ENCODE measurements around the gene NLE1.

DNA sequence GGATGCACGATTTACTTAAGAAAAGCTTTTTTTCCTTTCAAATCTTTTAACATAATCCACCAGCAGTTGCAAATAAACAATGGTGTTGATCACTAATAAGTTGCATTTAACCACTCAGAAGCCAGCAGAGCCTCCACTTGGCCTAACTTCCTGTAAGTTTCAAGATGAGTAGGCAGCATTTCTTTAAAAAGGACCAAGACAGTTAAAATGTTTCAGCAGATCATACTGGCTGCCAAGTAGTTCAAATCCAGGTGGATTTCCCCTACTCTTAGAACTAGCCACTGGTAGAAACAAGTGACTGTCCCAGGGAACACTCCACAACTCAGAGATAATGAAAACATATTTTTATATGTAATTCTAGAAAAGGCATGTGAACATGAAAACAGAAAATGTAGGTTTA is 61.6 kb downstream of the NLE1 start:
- TF ChIP-seq, protein P1, sequence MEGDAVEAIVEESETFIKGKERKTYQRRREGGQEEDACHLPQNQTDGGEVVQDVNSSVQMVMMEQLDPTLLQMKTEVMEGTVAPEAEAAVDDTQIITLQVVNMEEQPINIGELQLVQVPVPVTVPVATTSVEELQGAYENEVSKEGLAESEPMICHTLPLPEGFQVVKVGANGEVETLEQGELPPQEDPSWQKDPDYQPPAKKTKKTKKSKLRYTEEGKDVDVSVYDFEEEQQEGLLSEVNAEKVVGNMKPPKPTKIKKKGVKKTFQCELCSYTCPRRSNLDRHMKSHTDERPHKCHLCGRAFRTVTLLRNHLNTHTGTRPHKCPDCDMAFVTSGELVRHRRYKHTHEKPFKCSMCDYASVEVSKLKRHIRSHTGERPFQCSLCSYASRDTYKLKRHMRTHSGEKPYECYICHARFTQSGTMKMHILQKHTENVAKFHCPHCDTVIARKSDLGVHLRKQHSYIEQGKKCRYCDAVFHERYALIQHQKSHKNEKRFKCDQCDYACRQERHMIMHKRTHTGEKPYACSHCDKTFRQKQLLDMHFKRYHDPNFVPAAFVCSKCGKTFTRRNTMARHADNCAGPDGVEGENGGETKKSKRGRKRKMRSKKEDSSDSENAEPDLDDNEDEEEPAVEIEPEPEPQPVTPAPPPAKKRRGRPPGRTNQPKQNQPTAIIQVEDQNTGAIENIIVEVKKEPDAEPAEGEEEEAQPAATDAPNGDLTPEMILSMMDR (IDR thresholded peaks at IDR 0.05), result no peak
- TF ChIP-seq POLR2A (IDR thresholded peaks at IDR 0.05), result no peak

All from adrenal gland (tissue), 5 donors.